HG03039 (cell line): ENCODE results near the gene SDHC.
A peak's percentile ranks its signal among the peaks of the same experiment; 100 is the strongest.
"Not testable (repeated sequence)": the region's sequence is repeated elsewhere in the genome, so short reads cannot be mapped to it uniquely, and the experiment has no call there.

Source experiments
- ATAC-seq: cut with Tn5 transposase; IDR thresholded peaks from one replicate; pipeline ENCODE4 v1.9.1; 2021; ENCODE audit warnings: mild to moderate bottlenecking, moderate library complexity; ENCODE audit not compliant: unreplicated experiment

Gene SDHC

GRCh38 chr1:161381707-161382106 is 67.5 kb downstream of the SDHC start:
- ATAC-seq: no peak

GRCh38 chr1:161382214-161383019 is 68.2 kb downstream of the SDHC start:
- no peak for ATAC-seq

- ATAC-seq: no peak
Observed at GRCh38 chr1:161388639-161389038, 74.5 kb downstream of the SDHC start.

GRCh38 chr1:161389158-161389557 is 75.0 kb downstream of the SDHC start:
- not testable (repeated sequence) for ATAC-seq

- peak; percentile 77 for ATAC-seq
Observed at GRCh38 chr1:161389691-161390558, 75.7 kb downstream of the SDHC start.

- ATAC-seq: no peak
Observed at GRCh38 chr1:161390559-161390858, 76.3 kb downstream of the SDHC start.

GRCh38 chr1:161391136-161391535 is 77.0 kb downstream of the SDHC start:
- not testable (repeated sequence) for ATAC-seq

- ATAC-seq: no peak
Observed at GRCh38 chr1:161391611-161392010, 77.4 kb downstream of the SDHC start.

- no peak for ATAC-seq
Observed at GRCh38 chr1:161393151-161393550, 79.0 kb downstream of the SDHC start.

GRCh38 chr1:161397038-161397437 is 82.9 kb downstream of the SDHC start:
- not testable (repeated sequence) for ATAC-seq

- ATAC-seq: no peak
Observed at GRCh38 chr1:161398900-161399256, 84.7 kb downstream of the SDHC start.

GRCh38 chr1:161399257-161399998 is 85.2 kb downstream of the SDHC start:
- peak; percentile 69 for ATAC-seq

- no peak for ATAC-seq
Observed at GRCh38 chr1:161402446-161402845, 88.3 kb downstream of the SDHC start.

- no peak for ATAC-seq
Observed at GRCh38 chr1:161404051-161404597, 89.9 kb downstream of the SDHC start.

GRCh38 chr1:161406551-161406950 is 92.4 kb downstream of the SDHC start:
- ATAC-seq: not testable (repeated sequence)

GRCh38 chr1:161407451-161407985 is 93.3 kb downstream of the SDHC start:
- ATAC-seq: no peak

GRCh38 chr1:161408429-161409052 is 94.4 kb downstream of the SDHC start:
- no peak for ATAC-seq

- ATAC-seq: not testable (repeated sequence)
Observed at GRCh38 chr1:161409848-161410635, 95.9 kb downstream of the SDHC start.

- not testable (repeated sequence) for ATAC-seq
Observed at GRCh38 chr1:161410636-161410970, 96.4 kb downstream of the SDHC start.
